ENCODE measurements around the gene RCSD1.
"Not testable (repeated sequence)": the region's sequence is repeated elsewhere in the genome, so short reads cannot be mapped to it uniquely, and the experiment has no call there.

The RCSD1 gene

GRCh38 chr1:167599957-167600581 lies 30.0 kb upstream of the RCSD1 start:
- Histone ChIP-seq H3K4me1 (ENCODE audit: control insufficient read depth in 5 of 5, insufficient read depth in 5 of 5, low read length in 5 of 5) (peaks cover 5 to 34% (median 31%) of the 10 kb centered on the region in 5 donors), H3K9me3 (ENCODE audit: control insufficient read depth in 5 of 5, low read length in 5 of 5) (no peaks in the 10 kb centered on the region), H3K36me3 (ENCODE audit: control insufficient read depth in 5 of 5, insufficient read depth in 5 of 5, low read length in 5 of 5) (no peaks in the 10 kb centered on the region), H3K9ac (ENCODE audit: low read length in 5 of 5) (no peak overlapping the region), H3K4me3 (ENCODE audit: low read depth in 1 of 5, low read length in 5 of 5) (no peak overlapping the region), H3K27ac (ENCODE audit: low read depth, low read length) (no peak overlapping the region), H3K27me3 (ENCODE audit: control insufficient read depth in 5 of 5, insufficient read depth in 4 of 5, low read length in 5 of 5) (no peaks in the 10 kb centered on the region)

- H3K9me3 ChIP-seq (ENCODE audit: control insufficient read depth in 5 of 5, low read length in 5 of 5), result no peaks in the 10 kb centered on the region
- peak overlapping the region in 2 of 5 donors; percentile 22 to 37 for H3K9ac ChIP-seq (ENCODE audit: low read length in 5 of 5)
- H3K4me3 ChIP-seq (ENCODE audit: low read depth in 1 of 5, low read length in 5 of 5), result no peak overlapping the region
- no peaks in the 10 kb centered on the region for H3K27me3 ChIP-seq (ENCODE audit: control insufficient read depth in 5 of 5, insufficient read depth in 4 of 5, low read length in 5 of 5)
- peaks cover 5 to 34% (median 31%) of the 10 kb centered on the region in 5 donors for H3K4me1 ChIP-seq (ENCODE audit: control insufficient read depth in 5 of 5, insufficient read depth in 5 of 5, low read length in 5 of 5)
- peak overlapping the region; percentile 54 for H3K27ac ChIP-seq (ENCODE audit: low read depth, low read length)
- H3K36me3 ChIP-seq (ENCODE audit: control insufficient read depth in 5 of 5, insufficient read depth in 5 of 5, low read length in 5 of 5), result no peaks in the 10 kb centered on the region
Measured at GRCh38 chr1:167601442-167602383, 28.3 kb upstream of the RCSD1 start.

- Histone ChIP-seq H3K27ac (ENCODE audit: low read depth, low read length) (no peak overlapping the region), H3K36me3 (ENCODE audit: control insufficient read depth in 5 of 5, insufficient read depth in 5 of 5, low read length in 5 of 5) (no peaks in the 10 kb centered on the region), H3K4me1 (ENCODE audit: control insufficient read depth in 5 of 5, insufficient read depth in 5 of 5, low read length in 5 of 5) (peaks cover 5 to 34% (median 31%) of the 10 kb centered on the region in 5 donors), H3K4me3 (ENCODE audit: low read depth in 1 of 5, low read length in 5 of 5) (no peak overlapping the region), H3K9me3 (ENCODE audit: control insufficient read depth in 5 of 5, low read length in 5 of 5) (peaks cover 0 to 9% (median 7%) of the 10 kb centered on the region in 5 donors), H3K27me3 (ENCODE audit: control insufficient read depth in 5 of 5, insufficient read depth in 4 of 5, low read length in 5 of 5) (no peaks in the 10 kb centered on the region), H3K9ac (ENCODE audit: low read length in 5 of 5) (no peak overlapping the region)
Measured at GRCh38 chr1:167602840-167603239, 27.2 kb upstream of the RCSD1 start.

- Histone ChIP-seq H3K27me3 (ENCODE audit: control insufficient read depth in 5 of 5, insufficient read depth in 4 of 5, low read length in 5 of 5) (no peaks in the 10 kb centered on the region), H3K9ac (ENCODE audit: low read length in 5 of 5) (no peak overlapping the region), H3K4me1 (ENCODE audit: control insufficient read depth in 5 of 5, insufficient read depth in 5 of 5, low read length in 5 of 5) (peaks cover 3 to 29% (median 26%) of the 10 kb centered on the region in 5 donors), H3K4me3 (ENCODE audit: low read depth in 1 of 5, low read length in 5 of 5) (no peak overlapping the region), H3K36me3 (ENCODE audit: control insufficient read depth in 5 of 5, insufficient read depth in 5 of 5, low read length in 5 of 5) (no peaks in the 10 kb centered on the region), H3K9me3 (ENCODE audit: control insufficient read depth in 5 of 5, low read length in 5 of 5) (peaks cover 0 to 12% (median 7%) of the 10 kb centered on the region in 5 donors), H3K27ac (ENCODE audit: low read depth, low read length) (no peak overlapping the region)
Measured at GRCh38 chr1:167605576-167605975, 24.5 kb upstream of the RCSD1 start.

GRCh38 chr1:167611983-167612382 lies 18.0 kb upstream of the RCSD1 start:
- Histone ChIP-seq H3K9me3 (ENCODE audit: control insufficient read depth in 5 of 5, low read length in 5 of 5) (peaks cover 0 to 13% (median 7%) of the 10 kb centered on the region in 5 donors), H3K4me3 (ENCODE audit: low read depth in 1 of 5, low read length in 5 of 5) (no peak overlapping the region), H3K9ac (ENCODE audit: low read length in 5 of 5) (no peak overlapping the region), H3K4me1 (ENCODE audit: control insufficient read depth in 5 of 5, insufficient read depth in 5 of 5, low read length in 5 of 5) (peaks cover 0 to 16% (median 4%) of the 10 kb centered on the region in 5 donors), H3K36me3 (ENCODE audit: control insufficient read depth in 5 of 5, insufficient read depth in 5 of 5, low read length in 5 of 5) (no peaks in the 10 kb centered on the region), H3K27me3 (ENCODE audit: control insufficient read depth in 5 of 5, insufficient read depth in 4 of 5, low read length in 5 of 5) (no peaks in the 10 kb centered on the region), H3K27ac (ENCODE audit: low read depth, low read length) (no peak overlapping the region)

GRCh38 chr1:167612587-167613385 lies 17.2 kb upstream of the RCSD1 start:
- Histone ChIP-seq H3K9me3 (ENCODE audit: control insufficient read depth in 5 of 5, low read length in 5 of 5) (peaks cover 0 to 6% (median 0%) of the 10 kb centered on the region in 5 donors), H3K9ac (ENCODE audit: low read length in 5 of 5) (no peak overlapping the region), H3K27ac (ENCODE audit: low read depth, low read length) (no peak overlapping the region), H3K4me3 (ENCODE audit: low read depth in 1 of 5, low read length in 5 of 5) (no peak overlapping the region), H3K27me3 (ENCODE audit: control insufficient read depth in 5 of 5, insufficient read depth in 4 of 5, low read length in 5 of 5) (no peaks in the 10 kb centered on the region), H3K4me1 (ENCODE audit: control insufficient read depth in 5 of 5, insufficient read depth in 5 of 5, low read length in 5 of 5) (peaks cover 0 to 24% (median 11%) of the 10 kb centered on the region in 5 donors), H3K36me3 (ENCODE audit: control insufficient read depth in 5 of 5, insufficient read depth in 5 of 5, low read length in 5 of 5) (no peaks in the 10 kb centered on the region)

- not testable (repeated sequence) for H3K36me3 ChIP-seq (ENCODE audit: control insufficient read depth in 5 of 5, insufficient read depth in 5 of 5, low read length in 5 of 5); H3K9ac ChIP-seq (ENCODE audit: low read length in 5 of 5); H3K27me3 ChIP-seq (ENCODE audit: control insufficient read depth in 5 of 5, insufficient read depth in 4 of 5, low read length in 5 of 5); H3K27ac ChIP-seq (ENCODE audit: low read depth, low read length); H3K4me3 ChIP-seq (ENCODE audit: low read depth in 1 of 5, low read length in 5 of 5); H3K9me3 ChIP-seq (ENCODE audit: control insufficient read depth in 5 of 5, low read length in 5 of 5)
- peaks cover 0 to 31% (median 14%) of the 10 kb centered on the region in 5 donors for H3K4me1 ChIP-seq (ENCODE audit: control insufficient read depth in 5 of 5, insufficient read depth in 5 of 5, low read length in 5 of 5)
Measured at GRCh38 chr1:167613984-167614383, 16.0 kb upstream of the RCSD1 start.

- Histone ChIP-seq H3K9ac (ENCODE audit: low read length in 5 of 5) (no peak overlapping the region), H3K4me3 (ENCODE audit: low read depth in 1 of 5, low read length in 5 of 5) (no peak overlapping the region), H3K4me1 (ENCODE audit: control insufficient read depth in 5 of 5, insufficient read depth in 5 of 5, low read length in 5 of 5) (peaks cover 0 to 27% (median 10%) of the 10 kb centered on the region in 5 donors), H3K27me3 (ENCODE audit: control insufficient read depth in 5 of 5, insufficient read depth in 4 of 5, low read length in 5 of 5) (no peaks in the 10 kb centered on the region), H3K9me3 (ENCODE audit: control insufficient read depth in 5 of 5, low read length in 5 of 5) (peaks cover 0 to 3% (median 0%) of the 10 kb centered on the region in 5 donors), H3K36me3 (ENCODE audit: control insufficient read depth in 5 of 5, insufficient read depth in 5 of 5, low read length in 5 of 5) (no peaks in the 10 kb centered on the region), H3K27ac (ENCODE audit: low read depth, low read length) (no peak overlapping the region)
Measured at GRCh38 chr1:167614851-167615250, 15.2 kb upstream of the RCSD1 start.

GRCh38 chr1:167616521-167616920 lies 13.5 kb upstream of the RCSD1 start:
- H3K27me3 ChIP-seq (ENCODE audit: control insufficient read depth in 5 of 5, insufficient read depth in 4 of 5, low read length in 5 of 5), result no peaks in the 10 kb centered on the region
- H3K27ac ChIP-seq (ENCODE audit: low read depth, low read length), result no peak overlapping the region
- peaks cover 0 to 3% (median 0%) of the 10 kb centered on the region in 5 donors for H3K9me3 ChIP-seq (ENCODE audit: control insufficient read depth in 5 of 5, low read length in 5 of 5)
- no peak overlapping the region for H3K9ac ChIP-seq (ENCODE audit: low read length in 5 of 5)
- H3K4me3 ChIP-seq (ENCODE audit: low read depth in 1 of 5, low read length in 5 of 5), result no peak overlapping the region
- no peaks in the 10 kb centered on the region for H3K36me3 ChIP-seq (ENCODE audit: control insufficient read depth in 5 of 5, insufficient read depth in 5 of 5, low read length in 5 of 5)
- peaks cover 0 to 32% (median 10%) of the 10 kb centered on the region in 5 donors for H3K4me1 ChIP-seq (ENCODE audit: control insufficient read depth in 5 of 5, insufficient read depth in 5 of 5, low read length in 5 of 5)

Data from subcutaneous abdominal adipose tissue (tissue), 5 donors.